ENCODE results near the gene LRRC14B. TPM values are rescaled to one million over a fixed set of nuclear protein-coding genes. Genes with fewer than 3 reads are reported as not detected.
"Not testable (repeated sequence)": the region's sequence is repeated elsewhere in the genome, so short reads cannot be mapped to it uniquely, and the experiment has no call there.

Gene LRRC14B
- total and polyA plus RNA-seq, 4 donors: not detected

- H3K4me1 ChIP-seq (ENCODE audit: control insufficient read depth in 1 of 2, insufficient read depth in 2 of 2, low read length in 2 of 2); ATAC-seq (ENCODE audit: low FRiP score); H3K27me3 ChIP-seq (ENCODE audit: control insufficient read depth in 1 of 2, insufficient read depth in 2 of 2, low read length in 1 of 2); intact Hi-C loops (cut with DNase I); H3K36me3 ChIP-seq (ENCODE audit: control insufficient read depth in 1 of 2, insufficient read depth in 2 of 2, low read length in 1 of 2); H3K4me3 ChIP-seq (ENCODE audit: low read length in 2 of 2); H3K27ac ChIP-seq (ENCODE audit: low read depth in 1 of 2, low read length in 2 of 2); H3K9me3 ChIP-seq (ENCODE audit: control insufficient read depth, low read length): not testable (repeated sequence)
- 93% methylated on average over 9 of the region's 10 CpGs for WGBS, 2 donors
- DNase-seq: peak in 1 of 2 donors; percentile 24
Observed at GRCh38 chr5:216076-216475, 24.8 kb downstream of the LRRC14B start.

GRCh38 chr5:217494-218456 lies 26.5 kb downstream of the LRRC14B start, which contains the start of the genes CCDC127 and SDHA:
CCDC127 (minus strand) TSS chr5:218153; CDS start chr5:216849, 1,304 bp downstream.
SDHA (plus strand) TSS chr5:218320; CDS start chr5:218356, 36 bp downstream.
- Histone ChIP-seq H3K27ac (ENCODE audit: low read depth in 1 of 2, low read length in 2 of 2) (peak within 1 kb of the TSS in 1 of 2 donors; percentile 67), H3K4me3 (ENCODE audit: low read length in 2 of 2) (peak within 1 kb of the TSS; percentile 88 to 97)
- H3K27me3 ChIP-seq (ENCODE audit: control insufficient read depth in 1 of 2, insufficient read depth in 2 of 2, low read length in 1 of 2); H3K9me3 ChIP-seq (ENCODE audit: control insufficient read depth, low read length); intact Hi-C loops (cut with DNase I); H3K4me1 ChIP-seq (ENCODE audit: control insufficient read depth in 1 of 2, insufficient read depth in 2 of 2, low read length in 2 of 2); H3K36me3 ChIP-seq (ENCODE audit: control insufficient read depth in 1 of 2, insufficient read depth in 2 of 2, low read length in 1 of 2): not testable (repeated sequence)
- WGBS, 2 donors: 1% methylated on average over 63 to 75 of the region's 75 CpGs
- ATAC-seq (ENCODE audit: low FRiP score): peak; percentile 98
- DNase-seq: peak; percentile 98 to 100

- Histone ChIP-seq H3K4me3 (ENCODE audit: low read length in 2 of 2) (peak overlapping the region; percentile 88 to 97), H3K27me3 (ENCODE audit: control insufficient read depth in 1 of 2, insufficient read depth in 2 of 2, low read length in 1 of 2) (no peaks in the 10 kb centered on the region), H3K4me1 (ENCODE audit: control insufficient read depth in 1 of 2, insufficient read depth in 2 of 2, low read length in 2 of 2) (no peaks in the 10 kb centered on the region), H3K27ac (ENCODE audit: low read depth in 1 of 2, low read length in 2 of 2) (peak overlapping the region in 1 of 2 donors; percentile 67), H3K9me3 (ENCODE audit: control insufficient read depth, low read length) (no peaks in the 10 kb centered on the region), H3K36me3 (ENCODE audit: control insufficient read depth in 1 of 2, insufficient read depth in 2 of 2, low read length in 1 of 2) (peaks cover 0 to 2% of the 10 kb centered on the region in 2 donors)
- peak; percentile 76 for ATAC-seq (ENCODE audit: low FRiP score)
- 0 to 1% methylated on average over 49 to 73 of the region's 73 CpGs for WGBS, 2 donors
- intact Hi-C loops (cut with DNase I): no loop called here
- DNase-seq: peak in 1 of 2 donors; percentile 79
Observed at GRCh38 chr5:218457-219291, 27.4 kb downstream of the LRRC14B start.

- no peaks in the 10 kb centered on the region for H3K9me3 ChIP-seq (ENCODE audit: control insufficient read depth, low read length)
- H3K36me3 ChIP-seq (ENCODE audit: control insufficient read depth in 1 of 2, insufficient read depth in 2 of 2, low read length in 1 of 2): peaks cover 0 to under 1% of the 10 kb centered on the region in 2 donors
- no peak overlapping the region for H3K27ac ChIP-seq (ENCODE audit: low read depth in 1 of 2, low read length in 2 of 2)
- no peaks in the 10 kb centered on the region for H3K4me1 ChIP-seq (ENCODE audit: control insufficient read depth in 1 of 2, insufficient read depth in 2 of 2, low read length in 2 of 2)
- H3K27me3 ChIP-seq (ENCODE audit: control insufficient read depth in 1 of 2, insufficient read depth in 2 of 2, low read length in 1 of 2): no peaks in the 10 kb centered on the region
- peak overlapping the region; percentile 88 to 97 for H3K4me3 ChIP-seq (ENCODE audit: low read length in 2 of 2)
- peak; percentile 30 for ATAC-seq (ENCODE audit: low FRiP score)
- 15 to 29% methylated on average over 9 of the region's 9 CpGs for WGBS, 2 donors
- peak in 1 of 2 donors; percentile 35 for DNase-seq
- intact Hi-C loops (cut with DNase I): no loop called here
Observed at GRCh38 chr5:219460-219863, 28.2 kb downstream of the LRRC14B start.

- Histone ChIP-seq H3K4me1 (ENCODE audit: control insufficient read depth in 1 of 2, insufficient read depth in 2 of 2, low read length in 2 of 2) (no peaks in the 10 kb centered on the region), H3K27me3 (ENCODE audit: control insufficient read depth in 1 of 2, insufficient read depth in 2 of 2, low read length in 1 of 2) (no peaks in the 10 kb centered on the region), H3K4me3 (ENCODE audit: low read length in 2 of 2) (peak overlapping the region; percentile 46 to 88), H3K27ac (ENCODE audit: low read depth in 1 of 2, low read length in 2 of 2) (no peak overlapping the region), H3K9me3 (ENCODE audit: control insufficient read depth, low read length) (no peaks in the 10 kb centered on the region), H3K36me3 (ENCODE audit: control insufficient read depth in 1 of 2, insufficient read depth in 2 of 2, low read length in 1 of 2) (peaks cover 0 to 3% of the 10 kb centered on the region in 2 donors)
- ATAC-seq (ENCODE audit: low FRiP score): no peak
- DNase-seq: no peak
- intact Hi-C loops (cut with DNase I): loop anchor here in 1 of 2 donors (10.0 kb wide), 1 partner anchor 55 kb away; the partner anchor contains the start of gene PDCD6
- 32 to 56% methylated on average over 4 of the region's 4 CpGs for WGBS, 2 donors
Observed at GRCh38 chr5:219991-220390, 28.7 kb downstream of the LRRC14B start.

GRCh38 chr5:222951-223715 lies 31.8 kb downstream of the LRRC14B start:
- DNase-seq; H3K27ac ChIP-seq (ENCODE audit: low read depth in 1 of 2, low read length in 2 of 2); H3K4me3 ChIP-seq (ENCODE audit: low read length in 2 of 2); H3K4me1 ChIP-seq (ENCODE audit: control insufficient read depth in 1 of 2, insufficient read depth in 2 of 2, low read length in 2 of 2); H3K27me3 ChIP-seq (ENCODE audit: control insufficient read depth in 1 of 2, insufficient read depth in 2 of 2, low read length in 1 of 2); H3K36me3 ChIP-seq (ENCODE audit: control insufficient read depth in 1 of 2, insufficient read depth in 2 of 2, low read length in 1 of 2); H3K9me3 ChIP-seq (ENCODE audit: control insufficient read depth, low read length); ATAC-seq (ENCODE audit: low FRiP score): not testable (repeated sequence)
- 43 to 46% methylated on average over 6 of the region's 6 CpGs for WGBS, 2 donors
- intact Hi-C loops (cut with DNase I): loop anchor here in 1 of 2 donors (10.0 kb wide), 1 partner anchor 52 kb away; the partner anchor contains the start of gene PDCD6

GRCh38 chr5:223791-224190 lies 32.5 kb downstream of the LRRC14B start:
- WGBS, 2 donors: 61 to 77% methylated on average over 6 of the region's 6 CpGs
- intact Hi-C loops (cut with DNase I): loop anchor here in 1 of 2 donors (10.0 kb wide), 1 partner anchor 51 kb away; the partner anchor contains the start of gene PDCD6
- Histone ChIP-seq H3K36me3 (ENCODE audit: control insufficient read depth in 1 of 2, insufficient read depth in 2 of 2, low read length in 1 of 2) (peaks cover 3 to 4% of the 10 kb centered on the region in 2 donors), H3K4me1 (ENCODE audit: control insufficient read depth in 1 of 2, insufficient read depth in 2 of 2, low read length in 2 of 2) (no peaks in the 10 kb centered on the region), H3K9me3 (ENCODE audit: control insufficient read depth, low read length) (no peaks in the 10 kb centered on the region), H3K27me3 (ENCODE audit: control insufficient read depth in 1 of 2, insufficient read depth in 2 of 2, low read length in 1 of 2) (no peaks in the 10 kb centered on the region), H3K4me3 (ENCODE audit: low read length in 2 of 2) (no peak overlapping the region), H3K27ac (ENCODE audit: low read depth in 1 of 2, low read length in 2 of 2) (no peak overlapping the region)
- DNase-seq (no peak), ATAC-seq (ENCODE audit: low FRiP score) (no peak)

GRCh38 chr5:225334-225733 lies 34.0 kb downstream of the LRRC14B start:
- Histone ChIP-seq H3K4me1 (ENCODE audit: control insufficient read depth in 1 of 2, insufficient read depth in 2 of 2, low read length in 2 of 2) (no peaks in the 10 kb centered on the region), H3K4me3 (ENCODE audit: low read length in 2 of 2) (no peak overlapping the region), H3K27me3 (ENCODE audit: control insufficient read depth in 1 of 2, insufficient read depth in 2 of 2, low read length in 1 of 2) (no peaks in the 10 kb centered on the region), H3K27ac (ENCODE audit: low read depth in 1 of 2, low read length in 2 of 2) (no peak overlapping the region), H3K9me3 (ENCODE audit: control insufficient read depth, low read length) (no peaks in the 10 kb centered on the region), H3K36me3 (ENCODE audit: control insufficient read depth in 1 of 2, insufficient read depth in 2 of 2, low read length in 1 of 2) (peaks cover 3 to 7% of the 10 kb centered on the region in 2 donors)
- intact Hi-C loops (cut with DNase I): loop anchor here in 1 of 2 donors (10.0 kb wide), 1 partner anchor 49 kb away; the partner anchor contains the start of gene PDCD6
- ATAC-seq (ENCODE audit: low FRiP score) (no peak), DNase-seq (peak in 1 of 2 donors; percentile 48)
- WGBS, 2 donors: 96 to 97% methylated on average over 14 of the region's 14 CpGs

Measured in aorta (tissue), 5 donors.